ENCODE results near the gene CARD11.

Gene CARD11

DNA sequence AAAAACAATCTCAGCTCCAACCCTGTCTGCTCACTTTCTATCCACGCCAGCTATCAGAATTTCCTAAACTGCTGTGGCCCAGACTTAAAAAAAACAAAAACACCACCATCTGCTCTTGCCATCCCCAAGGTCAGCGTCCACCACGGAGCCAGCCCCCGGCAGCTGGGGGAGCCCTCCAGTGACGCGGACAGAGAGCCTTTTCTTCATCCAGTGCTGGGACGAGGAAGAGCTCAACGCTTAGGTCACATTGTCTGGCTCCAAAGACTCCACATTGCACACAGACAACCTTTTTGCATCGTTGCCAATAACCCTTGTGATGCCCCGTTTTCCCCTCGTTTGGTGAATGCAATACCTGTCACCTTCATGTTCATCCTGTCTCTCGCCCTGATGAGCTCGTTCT is 132.2 kb downstream of the CARD11 start:
- no peak for ATAC-seq (replicated peaks)
- no peaks in the 10 kb centered on the region for H3K9me3 Mint-ChIP-seq
- no peaks in the 10 kb centered on the region for H3K27me3 Mint-ChIP-seq
- peaks cover 0 to 2% of the 10 kb centered on the region in 2 donors for H3K4me1 Mint-ChIP-seq (ENCODE audit: low read depth in 2 of 2)
- H3K36me3 Mint-ChIP-seq (ENCODE audit: insufficient read depth) = peaks cover 81% of the 10 kb centered on the region
- H3K4me3 Mint-ChIP-seq = no peak overlapping the region
- H3K27ac Mint-ChIP-seq = peak overlapping the region; percentile 23 to 73
- DNase-seq = no peak

DNA sequence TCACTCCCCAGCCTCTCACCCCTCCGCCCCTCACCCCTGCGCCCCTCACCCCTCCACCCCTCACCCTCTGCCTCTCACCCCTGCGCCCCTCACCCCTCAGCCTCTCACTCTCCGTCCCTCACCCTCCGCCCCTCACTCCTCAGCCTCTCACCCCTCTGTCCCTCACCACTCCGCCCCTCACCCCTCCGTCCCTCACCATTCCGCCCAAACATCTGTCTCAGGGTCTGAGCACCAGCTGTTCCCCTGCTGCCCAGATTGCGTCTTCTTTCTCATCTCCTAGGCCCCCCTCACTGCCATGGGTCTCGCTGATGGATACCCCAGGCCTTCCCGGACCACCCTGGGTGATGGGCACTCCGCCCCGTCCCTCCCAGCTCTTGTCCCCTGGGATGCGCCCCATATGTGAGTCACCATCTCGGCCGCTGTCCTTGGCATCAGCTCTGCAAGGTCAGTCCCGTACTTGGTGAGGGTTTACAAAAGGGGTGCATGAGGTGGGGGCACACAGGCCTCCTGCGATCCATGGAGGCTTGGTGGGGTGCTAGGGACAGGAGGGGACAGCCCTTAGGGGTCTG is 134.1 kb downstream of the CARD11 start:
- ATAC-seq (replicated peaks) (no peak), DNase-seq (no peak)
- Mint-ChIP-seq H3K27me3 (no peaks in the 10 kb centered on the region), H3K36me3 (ENCODE audit: insufficient read depth) (peaks cover 66% of the 10 kb centered on the region), H3K9me3 (no peaks in the 10 kb centered on the region), H3K4me3 (no peak overlapping the region), H3K27ac (no peak overlapping the region), H3K4me1 (ENCODE audit: low read depth in 2 of 2) (peaks cover 0 to 2% of the 10 kb centered on the region in 2 donors)

DNA sequence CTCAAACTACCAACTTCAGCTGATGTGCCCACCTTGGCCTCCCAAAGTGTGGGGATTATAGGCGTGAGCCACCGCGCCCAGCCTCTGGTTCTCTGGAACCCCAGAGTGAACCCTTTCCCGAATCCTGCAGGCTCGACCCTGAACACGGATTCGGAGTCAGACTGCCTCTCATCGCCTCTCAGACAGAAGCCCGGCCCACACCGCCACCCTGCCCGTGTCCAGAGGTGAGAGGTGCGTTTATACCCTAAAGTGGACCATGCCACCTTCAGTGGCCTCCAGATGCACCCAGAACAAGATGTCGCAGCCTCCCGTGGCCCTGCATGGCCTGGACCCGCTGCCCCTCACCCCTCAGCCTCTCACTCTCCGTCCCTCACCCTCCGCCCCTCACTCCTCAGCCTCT is 134.6 kb downstream of the CARD11 start:
- DNase-seq (no peak), ATAC-seq (replicated peaks) (no peak)
- Mint-ChIP-seq H3K9me3 (no peaks in the 10 kb centered on the region), H3K27me3 (no peaks in the 10 kb centered on the region), H3K4me3 (no peak overlapping the region), H3K36me3 (ENCODE audit: insufficient read depth) (peaks cover 66% of the 10 kb centered on the region), H3K27ac (peak overlapping the region in 1 of 2 donors; percentile 46), H3K4me1 (ENCODE audit: low read depth in 2 of 2) (peaks cover 1 to 6% of the 10 kb centered on the region in 2 donors)

DNA sequence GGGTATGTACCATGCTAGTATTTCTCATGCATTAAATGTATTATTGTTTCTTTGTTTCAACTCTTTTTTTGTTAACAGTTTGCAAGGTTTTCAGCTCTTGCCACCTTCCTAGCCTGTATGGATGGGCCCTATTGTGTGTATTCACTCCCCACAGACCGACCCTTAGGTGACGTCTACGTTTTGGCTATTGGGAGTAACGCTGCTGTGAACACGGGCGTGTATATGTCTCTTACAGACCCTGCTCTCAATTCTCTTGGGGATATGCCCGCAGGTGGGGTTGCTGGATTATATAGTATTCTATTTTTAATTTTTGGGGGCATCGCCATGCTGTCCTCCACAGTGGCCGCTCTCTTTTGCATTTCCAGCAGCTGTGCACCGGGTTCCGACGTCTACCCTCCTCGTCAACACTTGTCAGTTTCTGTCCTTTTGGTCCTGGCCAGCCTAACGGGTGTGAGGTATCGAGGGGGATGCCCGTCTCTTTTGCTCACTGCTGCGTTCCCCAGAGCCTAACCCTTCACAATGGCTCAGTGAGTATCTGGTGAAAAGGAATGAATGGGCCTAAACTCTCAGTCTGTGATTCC is 135.5 kb downstream of the CARD11 start:
- H3K4me1 Mint-ChIP-seq (ENCODE audit: low read depth in 2 of 2) = peaks cover 9 to 15% of the 10 kb centered on the region in 2 donors
- DNase-seq (no peak), ATAC-seq (replicated peaks) (no peak)
- H3K27me3 Mint-ChIP-seq = no peaks in the 10 kb centered on the region
- peak overlapping the region in 1 of 2 donors; percentile 46 for H3K27ac Mint-ChIP-seq
- no peaks in the 10 kb centered on the region for H3K9me3 Mint-ChIP-seq
- H3K4me3 Mint-ChIP-seq = no peak overlapping the region
- H3K36me3 Mint-ChIP-seq (ENCODE audit: insufficient read depth) = peaks cover 66% of the 10 kb centered on the region

DNA sequence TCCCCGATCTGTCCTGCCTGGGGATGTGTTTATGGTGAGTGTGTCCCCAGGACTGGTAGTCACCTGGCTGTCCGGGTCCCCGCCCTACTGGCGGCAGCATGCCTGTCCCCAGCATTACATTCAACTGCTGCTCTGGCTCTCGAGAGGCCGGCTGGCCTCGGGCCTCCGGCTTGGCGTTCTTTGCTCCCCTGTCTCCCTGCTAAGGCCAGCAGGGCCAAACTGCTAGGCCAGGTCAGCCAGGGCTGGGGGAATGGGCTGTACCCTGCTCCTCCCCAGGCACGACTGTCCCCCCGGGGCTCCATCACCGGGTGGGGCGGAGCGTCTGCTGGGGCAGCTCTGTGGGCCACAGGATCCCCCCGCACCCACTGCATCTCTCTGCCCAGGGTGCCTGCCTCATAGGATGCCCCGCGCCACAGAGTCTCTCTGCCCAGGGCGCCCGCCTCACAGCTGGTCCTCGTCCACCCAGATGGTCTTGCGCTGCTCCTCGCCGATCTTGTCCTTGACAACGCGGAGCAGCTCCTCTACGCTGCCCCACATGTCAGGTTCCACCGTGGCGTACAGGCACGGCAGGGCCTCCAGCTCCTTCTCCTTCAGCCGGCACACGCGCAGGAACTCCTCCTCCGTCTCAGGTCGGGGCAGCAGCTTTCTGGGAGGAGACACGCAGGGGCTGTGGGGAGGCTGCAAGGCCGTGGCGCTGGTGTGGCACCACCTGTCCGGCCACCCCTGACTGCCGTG is 137.3 kb downstream of the CARD11 start:
- no peak for DNase-seq
- no peak for ATAC-seq (replicated peaks)
- H3K27ac Mint-ChIP-seq = peak overlapping the region in 1 of 2 donors; percentile 96
- H3K36me3 Mint-ChIP-seq (ENCODE audit: insufficient read depth) = peaks cover 59% of the 10 kb centered on the region
- no peak overlapping the region for H3K4me3 Mint-ChIP-seq
- H3K27me3 Mint-ChIP-seq = no peaks in the 10 kb centered on the region
- no peaks in the 10 kb centered on the region for H3K9me3 Mint-ChIP-seq
- peaks cover 14 to 25% of the 10 kb centered on the region in 2 donors for H3K4me1 Mint-ChIP-seq (ENCODE audit: low read depth in 2 of 2)

GRCh38 chr7:2905500-2905899 is 138.2 kb downstream of the CARD11 start:
- Mint-ChIP-seq H3K36me3 (ENCODE audit: insufficient read depth) (peaks cover 51% of the 10 kb centered on the region), H3K4me3 (no peak overlapping the region), H3K4me1 (ENCODE audit: low read depth in 2 of 2) (peaks cover 14 to 25% of the 10 kb centered on the region in 2 donors), H3K27me3 (no peaks in the 10 kb centered on the region), H3K9me3 (no peaks in the 10 kb centered on the region), H3K27ac (peak overlapping the region in 1 of 2 donors; percentile 96)
- ATAC-seq (replicated peaks) (no peak), DNase-seq (no peak)

GRCh38 chr7:2905027-2905426 is 138.6 kb downstream of the CARD11 start:
- peak overlapping the region in 1 of 2 donors; percentile 96 for H3K27ac Mint-ChIP-seq
- H3K27me3 Mint-ChIP-seq = no peaks in the 10 kb centered on the region
- DNase-seq (no peak), ATAC-seq (replicated peaks) (no peak)
- peaks cover 46% of the 10 kb centered on the region for H3K36me3 Mint-ChIP-seq (ENCODE audit: insufficient read depth)
- H3K4me3 Mint-ChIP-seq = no peak overlapping the region
- H3K9me3 Mint-ChIP-seq = no peaks in the 10 kb centered on the region
- H3K4me1 Mint-ChIP-seq (ENCODE audit: low read depth in 2 of 2) = peaks cover 14 to 25% of the 10 kb centered on the region in 2 donors

GRCh38 chr7:2904202-2904601 is 139.5 kb downstream of the CARD11 start:
- Mint-ChIP-seq H3K4me3 (peak overlapping the region in 1 of 2 donors; percentile 72), H3K9me3 (no peaks in the 10 kb centered on the region), H3K27ac (peak overlapping the region; percentile 5 to 96), H3K27me3 (no peaks in the 10 kb centered on the region), H3K36me3 (ENCODE audit: insufficient read depth) (peaks cover 42% of the 10 kb centered on the region), H3K4me1 (ENCODE audit: low read depth in 2 of 2) (peaks cover 14 to 25% of the 10 kb centered on the region in 2 donors)
- ATAC-seq (replicated peaks) (no peak), DNase-seq (no peak)

GRCh38 chr7:2903682-2904162 is 139.9 kb downstream of the CARD11 start:
- no peaks in the 10 kb centered on the region for H3K27me3 Mint-ChIP-seq
- DNase-seq (peak in 1 of 3 experiments; percentile 18), ATAC-seq (replicated peaks) (peak; percentile 38)
- H3K9me3 Mint-ChIP-seq = no peaks in the 10 kb centered on the region
- peak overlapping the region; percentile 5 to 96 for H3K27ac Mint-ChIP-seq
- H3K36me3 Mint-ChIP-seq (ENCODE audit: insufficient read depth) = peaks cover 38% of the 10 kb centered on the region
- peaks cover 14 to 25% of the 10 kb centered on the region in 2 donors for H3K4me1 Mint-ChIP-seq (ENCODE audit: low read depth in 2 of 2)
- peak overlapping the region in 1 of 2 donors; percentile 72 for H3K4me3 Mint-ChIP-seq

GRCh38 chr7:2897023-2897422 is 146.6 kb downstream of the CARD11 start:
- Mint-ChIP-seq H3K4me3 (no peak overlapping the region), H3K27ac (peak overlapping the region in 1 of 2 donors; percentile 46), H3K36me3 (ENCODE audit: insufficient read depth) (no peaks in the 10 kb centered on the region), H3K27me3 (no peaks in the 10 kb centered on the region), H3K9me3 (no peaks in the 10 kb centered on the region), H3K4me1 (ENCODE audit: low read depth in 2 of 2) (peaks cover 24 to 25% of the 10 kb centered on the region in 2 donors)
- DNase-seq (no peak), ATAC-seq (replicated peaks) (no peak)

- no peak for DNase-seq
- Mint-ChIP-seq H3K27ac (peak overlapping the region; percentile 57 to 62), H3K9me3 (no peaks in the 10 kb centered on the region), H3K4me3 (peak overlapping the region in 1 of 2 donors; percentile 61), H3K27me3 (no peaks in the 10 kb centered on the region), H3K36me3 (ENCODE audit: insufficient read depth) (no peaks in the 10 kb centered on the region), H3K4me1 (ENCODE audit: low read depth in 2 of 2) (peaks cover 20 to 25% of the 10 kb centered on the region in 2 donors)
- ATAC-seq (replicated peaks) = no peak
Observed at GRCh38 chr7:2896131-2896530, 147.5 kb downstream of the CARD11 start.

GRCh38 chr7:2894118-2894940 is 149.3 kb downstream of the CARD11 start:
- ATAC-seq (replicated peaks) (peak; percentile 86), DNase-seq (peak; percentile 24 to 44 (median 43))
- Mint-ChIP-seq H3K4me3 (peak overlapping the region; percentile 82 to 96), H3K4me1 (ENCODE audit: low read depth in 2 of 2) (peaks cover 20 to 25% of the 10 kb centered on the region in 2 donors), H3K27me3 (no peaks in the 10 kb centered on the region), H3K27ac (peak overlapping the region; percentile 84 to 98), H3K9me3 (no peaks in the 10 kb centered on the region), H3K36me3 (ENCODE audit: insufficient read depth) (no peaks in the 10 kb centered on the region)

DNA sequence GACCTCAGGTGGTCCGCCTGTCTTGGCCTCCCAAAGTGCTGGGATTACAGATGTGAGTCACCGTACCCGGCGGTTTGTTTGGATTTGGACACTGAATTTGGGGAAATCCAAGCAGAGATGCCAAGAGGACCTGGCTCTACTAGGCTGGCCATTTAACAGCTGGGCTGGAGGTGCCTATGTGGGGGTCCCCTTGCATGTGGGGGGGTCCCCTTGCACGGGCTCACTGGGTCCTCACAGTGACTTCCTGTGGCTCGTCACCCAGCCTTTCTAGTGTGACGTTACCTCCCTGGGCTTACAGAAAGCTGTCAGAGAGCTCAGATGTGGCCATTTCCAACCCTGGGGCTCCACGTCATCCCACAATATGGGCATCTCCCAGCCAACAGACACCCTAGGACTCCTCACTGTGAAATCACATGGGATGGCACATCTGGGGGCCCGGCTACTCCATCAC is 150.2 kb downstream of the CARD11 start:
- DNase-seq (no peak), ATAC-seq (replicated peaks) (peak; percentile 44)
- Mint-ChIP-seq H3K27me3 (no peaks in the 10 kb centered on the region), H3K9me3 (no peaks in the 10 kb centered on the region), H3K36me3 (ENCODE audit: insufficient read depth) (no peaks in the 10 kb centered on the region), H3K27ac (peak overlapping the region; percentile 84 to 98), H3K4me1 (ENCODE audit: low read depth in 2 of 2) (peaks cover 20 to 25% of the 10 kb centered on the region in 2 donors), H3K4me3 (peak overlapping the region; percentile 82 to 96)

All from effector memory CD8-positive, alpha-beta T cell (primary cell).